ENCODE results near the gene RERE.

DNA sequence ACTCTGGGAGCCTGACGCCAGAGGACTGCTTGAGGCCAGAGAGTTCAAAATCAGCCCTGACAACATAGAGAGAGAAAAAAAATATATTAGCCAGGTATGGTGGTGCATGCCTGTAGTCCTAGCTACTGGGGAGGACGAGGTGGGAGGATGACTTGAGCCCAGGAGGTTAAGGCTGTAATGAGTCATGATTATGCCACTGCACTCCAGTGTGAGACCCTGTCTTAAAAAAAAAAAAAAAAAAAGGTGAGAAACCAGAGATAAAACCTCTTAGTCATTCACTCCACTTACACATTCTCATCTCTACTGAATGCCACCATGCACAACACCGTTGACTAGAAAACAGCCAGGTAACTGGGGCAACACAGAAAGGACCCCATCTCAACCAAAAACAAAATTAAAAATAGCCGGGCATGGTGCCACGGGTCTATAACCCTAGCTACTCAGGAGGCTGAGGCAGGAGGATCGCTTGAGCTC is 321.5 kb downstream of the RERE start:
- TF ChIP-seq POLR2A (IDR thresholded peaks at IDR 0.05), result no peak
- no peak for TF ChIP-seq CTCF (IDR thresholded peaks at IDR 0.05)
